ENCODE measurements around the gene CPTP.
A peak's percentile ranks its signal among the peaks of the same experiment; 100 is the strongest.
"Not testable (repeated sequence)": the region's sequence is repeated elsewhere in the genome, so short reads cannot be mapped to it uniquely, and the experiment has no call there.

Gene CPTP

DNA sequence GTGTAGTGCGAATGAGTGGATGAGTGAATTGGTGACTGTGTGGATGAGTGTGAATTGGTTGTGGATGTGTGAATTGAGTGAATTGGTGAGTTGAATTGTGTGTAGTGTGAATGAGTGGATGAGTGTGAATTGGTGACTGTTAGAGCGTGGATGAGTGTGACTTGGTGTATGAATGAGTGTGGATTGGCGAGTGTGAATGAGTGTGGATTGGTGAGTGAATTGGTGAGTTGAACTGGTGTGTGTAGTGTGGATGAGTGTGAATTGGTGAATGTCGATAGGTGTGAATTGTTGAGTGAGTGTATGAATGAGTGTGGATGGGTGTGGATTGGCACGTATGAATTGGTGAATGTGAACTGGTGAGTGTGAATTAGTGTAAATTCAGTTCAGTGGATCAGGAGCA lies 42.7 kb downstream of the CPTP start:
- Histone ChIP-seq H3K4me3 (ENCODE audit: insufficient read depth, low read depth, low read length) (no peak overlapping the region), H3K27ac (ENCODE audit: insufficient read depth, low read depth, low read length, poor library complexity, severe bottlenecking) (no peak overlapping the region), H3K27me3 (ENCODE audit: control insufficient read depth, insufficient read depth, low read length, poor library complexity, severe bottlenecking) (no peaks in the 10 kb centered on the region), H3K9me3 (ENCODE audit: control insufficient read depth, low read length) (peaks cover 6% of the 10 kb centered on the region), H3K36me3 (ENCODE audit: control insufficient read depth, insufficient read depth, low read length) (no peaks in the 10 kb centered on the region), H3K4me1 (ENCODE audit: control insufficient read depth, insufficient read depth, low read length) (no peaks in the 10 kb centered on the region)
- WGBS, 2 experiments: 94% methylated on average over 5 of the region's 5 CpGs

GRCh38 chr1:1370094-1370493 lies 45.5 kb downstream of the CPTP start:
- H3K27me3 ChIP-seq (ENCODE audit: control insufficient read depth, insufficient read depth, low read length, poor library complexity, severe bottlenecking); H3K4me1 ChIP-seq (ENCODE audit: control insufficient read depth, insufficient read depth, low read length); H3K36me3 ChIP-seq (ENCODE audit: control insufficient read depth, insufficient read depth, low read length); H3K4me3 ChIP-seq (ENCODE audit: insufficient read depth, low read depth, low read length); H3K9me3 ChIP-seq (ENCODE audit: control insufficient read depth, low read length); H3K27ac ChIP-seq (ENCODE audit: insufficient read depth, low read depth, low read length, poor library complexity, severe bottlenecking): not testable (repeated sequence)
- 93 to 96% methylated on average over 14 of the region's 14 CpGs for WGBS, 2 experiments

GRCh38 chr1:1370771-1371300 lies 46.2 kb downstream of the CPTP start:
- WGBS, 2 experiments: 95 to 96% methylated on average over 16 of the region's 16 CpGs
- no peaks in the 10 kb centered on the region for H3K27me3 ChIP-seq (ENCODE audit: control insufficient read depth, insufficient read depth, low read length, poor library complexity, severe bottlenecking)
- H3K36me3 ChIP-seq (ENCODE audit: control insufficient read depth, insufficient read depth, low read length): peaks cover 4% of the 10 kb centered on the region
- no peak overlapping the region for H3K4me3 ChIP-seq (ENCODE audit: insufficient read depth, low read depth, low read length)
- H3K9me3 ChIP-seq (ENCODE audit: control insufficient read depth, low read length): peaks cover 6% of the 10 kb centered on the region
- H3K4me1 ChIP-seq (ENCODE audit: control insufficient read depth, insufficient read depth, low read length): peaks cover 5% of the 10 kb centered on the region
- no peak overlapping the region for H3K27ac ChIP-seq (ENCODE audit: insufficient read depth, low read depth, low read length, poor library complexity, severe bottlenecking)

GRCh38 chr1:1371364-1371745 lies 46.8 kb downstream of the CPTP start:
- peaks cover 1% of the 10 kb centered on the region for H3K9me3 ChIP-seq (ENCODE audit: control insufficient read depth, low read length)
- H3K27me3 ChIP-seq (ENCODE audit: control insufficient read depth, insufficient read depth, low read length, poor library complexity, severe bottlenecking): no peaks in the 10 kb centered on the region
- H3K4me1 ChIP-seq (ENCODE audit: control insufficient read depth, insufficient read depth, low read length): peaks cover 5% of the 10 kb centered on the region
- peaks cover 4% of the 10 kb centered on the region for H3K36me3 ChIP-seq (ENCODE audit: control insufficient read depth, insufficient read depth, low read length)
- no peak overlapping the region for H3K27ac ChIP-seq (ENCODE audit: insufficient read depth, low read depth, low read length, poor library complexity, severe bottlenecking)
- 95 to 96% methylated on average over 12 of the region's 12 CpGs for WGBS, 2 experiments
- H3K4me3 ChIP-seq (ENCODE audit: insufficient read depth, low read depth, low read length): no peak overlapping the region

DNA sequence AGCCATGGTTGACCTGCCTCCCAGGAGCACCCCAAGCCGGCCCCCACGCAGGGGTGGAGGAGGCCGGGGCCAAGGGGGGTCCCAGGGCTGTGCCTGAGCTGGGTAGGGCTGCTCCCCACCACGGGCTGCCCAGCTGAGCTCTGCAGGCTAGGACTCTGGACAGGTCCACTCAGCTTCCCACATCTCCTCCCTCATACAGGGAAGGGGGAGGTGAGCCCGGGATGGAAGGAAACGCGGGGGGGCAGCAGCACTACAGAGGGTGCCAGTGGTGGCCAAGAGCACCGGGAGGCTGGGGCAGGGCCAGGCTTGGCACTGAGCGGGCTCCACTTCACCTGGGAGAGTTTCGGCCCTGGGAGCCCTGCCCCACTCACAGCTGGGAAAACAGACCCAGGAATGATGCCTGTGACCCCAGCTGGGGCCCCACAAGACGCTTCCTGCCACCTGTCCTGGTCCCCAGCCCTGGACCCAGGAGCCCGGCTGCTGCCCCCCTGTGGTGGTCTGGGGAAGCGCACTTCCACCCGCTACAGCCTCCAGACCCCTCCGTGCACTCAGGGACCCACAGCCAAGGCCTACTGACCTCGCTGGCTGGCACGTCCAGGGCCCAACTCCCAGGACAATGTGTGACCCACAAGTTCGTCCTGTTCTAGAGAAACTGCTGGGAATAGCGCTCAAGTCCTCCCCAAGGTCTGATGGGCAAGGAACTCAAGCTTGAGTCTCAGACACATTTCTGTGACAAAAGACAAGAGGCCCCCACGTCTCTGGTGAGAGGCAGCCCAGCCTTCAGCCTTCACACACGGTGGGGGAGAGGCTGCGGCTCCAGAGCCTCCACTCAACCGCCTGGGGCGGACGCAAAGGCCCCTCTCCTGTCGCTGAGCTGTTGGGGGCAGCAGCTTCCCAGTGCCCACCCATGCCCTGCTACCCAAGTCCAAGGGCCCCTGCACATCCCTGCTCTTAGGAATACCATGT lies 47.4 kb downstream of the CPTP start:
- no peaks in the 10 kb centered on the region for H3K9me3 ChIP-seq (ENCODE audit: control insufficient read depth, low read length)
- no peak overlapping the region for H3K27ac ChIP-seq (ENCODE audit: insufficient read depth, low read depth, low read length, poor library complexity, severe bottlenecking)
- no peak overlapping the region for H3K4me3 ChIP-seq (ENCODE audit: insufficient read depth, low read depth, low read length)
- H3K4me1 ChIP-seq (ENCODE audit: control insufficient read depth, insufficient read depth, low read length): peaks cover 5% of the 10 kb centered on the region
- peaks cover 4% of the 10 kb centered on the region for H3K36me3 ChIP-seq (ENCODE audit: control insufficient read depth, insufficient read depth, low read length)
- H3K27me3 ChIP-seq (ENCODE audit: control insufficient read depth, insufficient read depth, low read length, poor library complexity, severe bottlenecking): no peaks in the 10 kb centered on the region
- 63% methylated on average over 26 of the region's 26 CpGs for WGBS, 2 experiments

GRCh38 chr1:1373051-1373814 lies 48.6 kb downstream of the CPTP start:
- H3K36me3 ChIP-seq (ENCODE audit: control insufficient read depth, insufficient read depth, low read length): peaks cover 4% of the 10 kb centered on the region
- H3K27me3 ChIP-seq (ENCODE audit: control insufficient read depth, insufficient read depth, low read length, poor library complexity, severe bottlenecking): no peaks in the 10 kb centered on the region
- H3K27ac ChIP-seq (ENCODE audit: insufficient read depth, low read depth, low read length, poor library complexity, severe bottlenecking): no peak overlapping the region
- H3K9me3 ChIP-seq (ENCODE audit: control insufficient read depth, low read length): no peaks in the 10 kb centered on the region
- H3K4me1 ChIP-seq (ENCODE audit: control insufficient read depth, insufficient read depth, low read length): peaks cover 5% of the 10 kb centered on the region
- WGBS, 2 experiments: 94 to 96% methylated on average over 26 of the region's 26 CpGs
- no peak overlapping the region for H3K4me3 ChIP-seq (ENCODE audit: insufficient read depth, low read depth, low read length)

DNA sequence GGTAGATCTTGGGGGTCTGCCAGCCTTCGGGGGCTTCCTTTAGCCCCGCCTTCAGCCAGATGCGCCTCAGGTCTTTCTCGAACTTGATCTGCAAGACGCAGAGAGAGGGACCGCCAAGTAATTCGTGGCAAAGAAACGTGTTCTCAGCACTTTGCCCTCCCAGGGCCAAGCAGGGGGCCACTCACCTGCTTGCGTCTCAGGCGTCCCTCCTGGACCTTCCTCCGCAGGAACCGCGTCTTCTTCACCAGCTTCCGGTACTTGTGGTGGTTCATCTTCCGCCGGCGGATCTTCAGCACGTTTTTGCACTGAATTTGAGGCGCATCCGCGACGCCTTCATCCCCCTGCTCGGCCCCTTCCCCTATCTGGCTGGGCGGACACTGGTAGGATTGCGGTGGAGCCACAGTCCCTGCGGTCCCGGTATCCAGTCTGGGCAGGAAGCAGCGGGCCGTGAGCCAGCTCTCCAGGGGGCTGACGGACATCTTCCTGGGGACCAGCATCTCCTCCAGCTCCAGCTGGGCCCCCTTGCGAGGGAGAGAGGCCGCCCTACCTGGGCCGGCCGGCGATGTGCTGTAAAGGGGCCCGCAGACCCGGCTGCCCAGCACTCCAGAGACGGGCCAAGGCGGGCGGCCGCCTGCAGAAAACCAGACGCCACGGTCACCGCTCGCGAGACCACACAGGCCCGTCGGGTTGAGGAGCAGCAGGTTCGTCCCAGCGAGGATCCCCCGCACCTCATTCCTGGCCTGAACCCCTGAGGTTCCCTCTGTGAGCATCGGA lies 49.4 kb downstream of the CPTP start:
- H3K27me3 ChIP-seq (ENCODE audit: control insufficient read depth, insufficient read depth, low read length, poor library complexity, severe bottlenecking): no peaks in the 10 kb centered on the region
- no peaks in the 10 kb centered on the region for H3K9me3 ChIP-seq (ENCODE audit: control insufficient read depth, low read length)
- H3K4me1 ChIP-seq (ENCODE audit: control insufficient read depth, insufficient read depth, low read length): peaks cover 5% of the 10 kb centered on the region
- no peak overlapping the region for H3K27ac ChIP-seq (ENCODE audit: insufficient read depth, low read depth, low read length, poor library complexity, severe bottlenecking)
- H3K4me3 ChIP-seq (ENCODE audit: insufficient read depth, low read depth, low read length): peak overlapping the region; percentile 98
- peaks cover 4% of the 10 kb centered on the region for H3K36me3 ChIP-seq (ENCODE audit: control insufficient read depth, insufficient read depth, low read length)
- WGBS, 2 experiments: 61 to 62% methylated on average over 52 of the region's 52 CpGs

- Histone ChIP-seq H3K27ac (ENCODE audit: insufficient read depth, low read depth, low read length, poor library complexity, severe bottlenecking) (peak overlapping the region; percentile 80), H3K4me1 (ENCODE audit: control insufficient read depth, insufficient read depth, low read length) (peaks cover 5% of the 10 kb centered on the region), H3K9me3 (ENCODE audit: control insufficient read depth, low read length) (no peaks in the 10 kb centered on the region), H3K4me3 (ENCODE audit: insufficient read depth, low read depth, low read length) (peak overlapping the region; percentile 98), H3K27me3 (ENCODE audit: control insufficient read depth, insufficient read depth, low read length, poor library complexity, severe bottlenecking) (no peaks in the 10 kb centered on the region), H3K36me3 (ENCODE audit: control insufficient read depth, insufficient read depth, low read length) (peaks cover 4% of the 10 kb centered on the region)
- WGBS, 2 experiments: 1% methylated on average over 24 of the region's 24 CpGs
Measured at GRCh38 chr1:1374589-1374928, 50.0 kb downstream of the CPTP start.

- Histone ChIP-seq H3K27me3 (ENCODE audit: control insufficient read depth, insufficient read depth, low read length, poor library complexity, severe bottlenecking) (no peaks in the 10 kb centered on the region), H3K4me1 (ENCODE audit: control insufficient read depth, insufficient read depth, low read length) (peaks cover 5% of the 10 kb centered on the region), H3K27ac (ENCODE audit: insufficient read depth, low read depth, low read length, poor library complexity, severe bottlenecking) (peak within 1 kb of the TSS; percentile 80), H3K4me3 (ENCODE audit: insufficient read depth, low read depth, low read length) (peak within 1 kb of the TSS; percentile 98), H3K36me3 (ENCODE audit: control insufficient read depth, insufficient read depth, low read length) (peaks cover 4% of the 10 kb centered on the region), H3K9me3 (ENCODE audit: control insufficient read depth, low read length) (no peaks in the 10 kb centered on the region)
- WGBS, 2 experiments: 0% methylated on average over 85 of the region's 85 CpGs
Measured at GRCh38 chr1:1374929-1375662, 50.5 kb downstream of the CPTP start, which contains the start of gene AURKAIP1. AURKAIP1 (minus strand) TSS chr1:1375207; CDS start chr1:1374756, 451 bp downstream.

Data from ectodermal cell (in vitro differentiated cells).